GM21723 (cell line): Measurements from ENCODE around the gene DSCAML1.

Experiments
- ATAC-seq: cut with Tn5 transposase; IDR thresholded peaks from one replicate; pipeline ENCODE4 v1.9.1; 2021; ENCODE audit warnings: mild to moderate bottlenecking, moderate library complexity; ENCODE audit not compliant: unreplicated experiment

The DSCAML1 gene

GRCh38 chr11:117670924-117671323 is 126.1 kb downstream of the DSCAML1 start:
- no peak for ATAC-seq

DNA sequence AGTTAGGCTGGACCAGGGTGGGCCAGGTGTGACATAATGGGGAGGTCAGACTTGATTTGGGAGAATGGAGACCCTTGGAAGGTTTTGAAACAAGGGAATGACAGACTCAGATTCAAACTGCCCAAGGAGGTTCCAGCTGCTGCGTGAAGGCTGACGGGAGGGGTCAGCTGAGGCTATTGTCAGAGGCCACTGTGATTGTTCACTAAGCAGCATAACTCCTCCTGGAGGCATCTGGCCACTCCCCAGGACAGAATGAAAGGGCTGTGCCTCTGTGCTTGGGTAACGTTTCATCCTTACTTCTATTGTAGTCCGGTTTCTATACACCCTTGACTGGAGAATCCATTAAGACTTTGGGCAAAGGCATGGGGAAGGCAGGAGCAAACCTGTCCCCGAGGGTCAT is 126.6 kb downstream of the DSCAML1 start:
- no peak for ATAC-seq

GRCh38 chr11:117669616-117670015 is 127.4 kb downstream of the DSCAML1 start:
- ATAC-seq = no peak

DNA sequence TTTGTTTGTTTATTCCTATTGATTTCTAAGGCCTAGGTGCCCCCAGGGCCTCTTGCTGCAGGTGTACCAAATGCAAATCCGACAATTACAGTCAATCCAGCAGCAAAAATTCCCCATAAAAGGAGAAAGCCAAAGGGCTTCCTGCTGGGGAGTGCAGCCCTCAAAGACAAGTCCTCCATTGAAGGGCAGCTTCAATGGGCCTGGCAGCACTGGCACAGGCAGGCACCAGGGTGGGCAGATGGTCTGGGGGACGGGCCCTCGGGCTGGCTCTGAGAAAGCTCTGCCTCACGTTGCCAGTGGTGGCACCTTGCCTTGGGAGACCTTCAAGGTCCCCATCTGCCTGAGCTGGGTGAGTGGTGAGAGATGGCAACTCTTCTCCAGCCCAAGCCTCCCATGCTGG is 128.0 kb downstream of the DSCAML1 start:
- ATAC-seq = no peak

DNA sequence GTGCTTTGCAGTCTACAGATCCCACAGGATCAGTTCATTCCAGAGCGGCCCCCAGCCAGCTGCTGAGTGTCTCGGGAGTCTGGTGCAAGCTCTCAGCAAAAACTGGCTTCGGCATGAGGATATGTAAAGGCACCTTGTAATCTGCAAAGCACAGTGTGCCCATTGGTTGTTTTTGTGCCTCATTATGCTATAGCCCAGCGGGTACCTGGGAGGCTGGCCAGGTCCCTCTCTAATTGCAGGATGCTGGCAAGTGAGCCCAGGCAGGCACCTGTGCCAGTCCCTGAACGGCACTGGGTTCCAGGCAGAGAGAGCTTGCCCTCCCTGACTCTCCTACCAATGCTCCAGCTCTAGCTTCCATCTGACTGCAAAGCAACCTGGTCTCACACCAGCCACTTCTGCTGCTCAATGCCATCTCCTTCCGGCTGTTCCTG is 128.7 kb downstream of the DSCAML1 start:
- ATAC-seq = no peak

DNA sequence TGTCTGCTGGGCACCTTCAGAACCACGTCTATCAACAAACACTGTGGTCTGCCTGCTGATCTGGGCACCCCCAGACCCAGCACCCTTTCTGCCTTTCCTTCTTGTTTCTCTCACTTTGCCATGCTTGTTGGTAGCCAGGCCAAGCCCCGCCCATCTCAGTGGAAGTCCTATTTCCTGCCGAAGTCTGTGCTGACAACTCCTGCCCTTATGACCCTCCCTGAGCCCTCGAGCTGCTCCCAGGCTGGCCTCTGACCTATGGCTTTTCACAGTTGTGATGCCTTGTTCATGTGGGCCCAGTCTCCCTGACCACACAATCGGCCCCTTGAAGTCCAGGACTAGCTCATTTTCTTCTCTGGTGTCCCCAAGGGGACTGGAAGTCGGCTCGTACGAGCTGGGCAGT is 132.1 kb downstream of the DSCAML1 start:
- no peak for ATAC-seq

- no peak for ATAC-seq
These were observed 133.2 kb downstream of the DSCAML1 start for GRCh38 chr11:117663821-117664220.

DNA sequence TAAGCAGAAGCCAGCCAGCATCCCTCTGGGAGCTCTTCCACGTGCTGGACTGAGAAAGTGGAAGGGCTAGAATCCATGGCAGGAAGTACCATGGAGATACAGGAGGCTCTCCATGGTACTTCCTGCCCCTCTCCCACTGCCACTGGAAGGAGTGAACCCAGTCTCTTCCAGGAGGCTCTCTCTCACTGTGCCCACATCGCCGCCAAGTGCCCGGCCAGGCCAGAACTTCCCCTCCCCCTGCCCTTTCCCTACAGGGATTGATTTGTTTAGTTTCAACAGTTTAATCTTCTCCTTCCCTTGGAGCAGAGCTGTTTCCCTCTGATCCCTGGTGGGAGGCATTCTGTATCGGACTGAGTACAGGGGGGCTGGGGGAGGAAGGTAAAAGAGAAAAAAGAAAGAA is 133.6 kb downstream of the DSCAML1 start:
- no peak for ATAC-seq

DNA sequence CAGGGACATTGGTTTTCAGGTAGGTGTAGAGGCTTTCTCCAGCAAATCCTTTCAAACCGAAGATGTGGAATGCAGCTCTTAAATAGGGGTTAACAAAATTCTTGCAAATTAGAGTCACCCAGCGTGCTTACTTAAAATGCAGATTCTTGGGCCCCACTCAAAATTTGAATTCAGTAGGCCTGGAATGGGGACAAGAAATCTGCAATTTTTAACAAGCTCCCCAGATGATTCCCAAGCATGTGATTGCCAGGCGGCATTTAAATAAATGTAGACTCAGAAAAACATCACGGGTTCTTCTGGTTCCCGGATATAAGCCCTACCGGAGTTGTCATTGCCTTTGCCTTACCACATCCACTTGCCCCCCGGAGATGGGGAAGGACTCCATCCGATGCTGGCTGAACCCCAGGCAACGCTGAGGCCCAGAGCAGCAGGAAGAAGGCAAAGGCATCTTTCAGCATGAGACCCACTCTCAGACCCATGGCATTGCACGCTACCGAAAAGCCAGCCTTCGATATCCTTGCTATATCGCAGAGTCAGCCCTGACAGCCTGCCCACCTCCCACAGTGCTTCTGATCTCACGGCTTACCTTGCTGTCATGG is 134.2 kb downstream of the DSCAML1 start:
- ATAC-seq = no peak

DNA sequence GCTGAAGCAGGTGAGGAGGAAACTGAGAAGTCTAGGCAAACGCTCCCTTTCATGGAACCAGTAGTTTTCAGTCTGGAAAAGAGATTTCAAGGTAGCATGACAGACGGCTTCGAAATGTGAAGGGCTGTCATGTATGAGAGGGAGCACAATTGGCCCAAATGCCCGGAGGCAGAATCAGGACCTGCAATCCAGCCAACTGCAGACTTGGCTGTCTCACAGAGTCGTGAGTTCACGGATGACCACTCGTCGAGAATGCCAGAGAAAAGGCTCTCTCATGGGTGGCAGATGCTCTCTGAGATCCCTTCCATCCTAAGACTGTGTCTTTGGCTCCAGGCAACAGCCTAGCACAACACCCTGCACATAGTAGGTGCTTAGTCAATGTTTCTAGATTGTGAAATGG is 134.8 kb downstream of the DSCAML1 start:
- ATAC-seq = no peak

- ATAC-seq = no peak
These were observed 138.2 kb downstream of the DSCAML1 start for GRCh38 chr11:117658809-117659208.

GRCh38 chr11:117657794-117658193 is 139.2 kb downstream of the DSCAML1 start:
- ATAC-seq = no peak

- no peak for ATAC-seq
These were observed 142.4 kb downstream of the DSCAML1 start for GRCh38 chr11:117654281-117655255.

DNA sequence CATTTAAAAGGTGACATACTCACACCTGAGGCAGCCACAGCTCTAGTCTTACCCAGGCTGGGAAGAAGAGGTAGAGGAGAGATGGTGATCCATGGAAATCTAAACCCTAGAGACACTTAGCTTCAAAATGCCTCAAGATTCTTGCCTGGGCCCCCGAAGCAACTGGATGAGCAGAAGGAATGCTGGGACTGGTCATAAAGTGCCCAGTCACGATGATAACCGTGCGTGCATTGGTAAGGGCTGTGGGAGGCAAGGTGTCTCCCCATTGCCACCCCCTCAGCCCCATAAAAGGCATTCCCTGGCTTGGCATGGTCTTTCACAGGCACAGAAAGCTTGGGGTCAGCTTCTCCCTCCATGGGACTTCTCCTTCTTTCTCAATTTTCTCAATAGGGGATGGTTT is 144.5 kb downstream of the DSCAML1 start:
- no peak for ATAC-seq

- ATAC-seq = no peak
These were observed 147.5 kb downstream of the DSCAML1 start for GRCh38 chr11:117649296-117650055.

DNA sequence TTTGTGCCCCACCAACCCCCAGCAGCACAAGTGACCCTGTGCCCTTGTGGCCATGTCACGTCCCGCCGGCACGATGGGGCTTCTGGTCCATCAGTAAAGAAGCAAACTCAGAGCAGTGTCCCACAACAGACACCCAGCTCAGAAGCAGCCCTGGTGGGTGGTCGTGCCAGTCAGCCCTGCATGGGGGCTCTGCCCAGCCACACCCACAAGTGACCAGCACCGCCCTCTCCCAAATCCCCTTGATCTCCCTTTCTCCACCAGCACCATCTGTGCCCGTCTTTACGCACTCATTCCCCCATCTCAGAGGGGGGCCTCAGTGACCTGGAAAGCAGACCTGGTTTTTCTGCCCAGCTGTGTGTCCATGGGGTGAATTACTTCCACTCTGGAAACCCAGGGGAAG is 149.1 kb downstream of the DSCAML1 start:
- ATAC-seq = no peak

DNA sequence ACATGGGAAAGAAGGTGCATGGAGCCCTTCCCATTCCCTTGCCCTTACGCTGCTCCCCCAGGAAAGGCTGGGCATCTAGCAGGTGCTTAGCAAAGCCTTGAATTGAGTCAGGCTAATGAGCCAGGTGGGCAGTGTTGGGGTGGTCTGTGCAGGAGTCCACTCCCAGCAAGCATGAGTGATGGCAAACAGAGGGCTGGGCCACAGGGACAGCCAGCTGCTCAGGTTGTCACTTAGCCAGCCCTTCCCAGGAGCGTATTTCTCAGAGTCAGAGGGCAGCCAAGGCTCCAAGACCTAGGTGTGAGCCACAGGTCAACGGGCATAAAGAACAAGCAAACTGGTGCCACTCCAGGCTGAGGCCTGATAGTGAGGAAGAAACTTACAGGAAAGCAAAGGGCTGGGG is 149.8 kb downstream of the DSCAML1 start:
- no peak for ATAC-seq

GRCh38 chr11:117646411-117646810 is 150.6 kb downstream of the DSCAML1 start:
- ATAC-seq = no peak

DNA sequence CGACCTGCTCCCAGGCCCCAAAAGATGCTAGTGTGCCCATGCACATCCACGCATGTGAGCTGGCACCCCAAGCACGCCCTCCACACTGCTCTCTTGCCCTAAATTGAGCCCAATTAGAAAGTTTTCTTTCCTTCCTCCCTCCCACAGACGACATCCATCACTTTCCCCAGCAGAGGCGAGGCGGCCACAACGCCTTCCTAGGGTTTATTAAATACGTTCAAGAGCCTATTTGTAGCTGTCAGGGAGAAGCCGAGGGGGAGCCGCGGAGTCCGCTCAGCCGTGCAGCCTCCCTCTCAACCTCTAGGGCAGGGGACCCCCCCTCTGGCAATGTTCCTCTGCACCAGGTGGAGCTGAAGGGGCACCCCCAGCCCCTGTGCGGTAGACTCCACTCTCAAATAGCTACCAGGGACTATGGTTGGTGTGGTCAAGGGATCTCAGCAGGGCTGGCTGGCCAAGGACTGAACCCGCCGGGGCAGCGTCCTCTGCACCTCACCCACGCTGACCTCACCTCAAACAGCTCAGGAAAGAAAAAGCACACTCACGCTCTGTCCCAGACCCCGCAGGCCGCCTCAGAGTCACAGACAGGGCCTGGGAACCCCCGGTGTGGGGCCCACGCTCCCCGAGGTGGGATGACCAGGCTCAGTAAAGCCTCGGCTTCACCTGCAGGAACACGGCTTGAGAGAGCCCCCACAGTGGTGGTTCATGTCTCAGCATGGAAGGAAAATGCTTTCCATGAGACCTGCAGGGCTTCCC is 152.4 kb downstream of the DSCAML1 start:
- no peak for ATAC-seq

DNA sequence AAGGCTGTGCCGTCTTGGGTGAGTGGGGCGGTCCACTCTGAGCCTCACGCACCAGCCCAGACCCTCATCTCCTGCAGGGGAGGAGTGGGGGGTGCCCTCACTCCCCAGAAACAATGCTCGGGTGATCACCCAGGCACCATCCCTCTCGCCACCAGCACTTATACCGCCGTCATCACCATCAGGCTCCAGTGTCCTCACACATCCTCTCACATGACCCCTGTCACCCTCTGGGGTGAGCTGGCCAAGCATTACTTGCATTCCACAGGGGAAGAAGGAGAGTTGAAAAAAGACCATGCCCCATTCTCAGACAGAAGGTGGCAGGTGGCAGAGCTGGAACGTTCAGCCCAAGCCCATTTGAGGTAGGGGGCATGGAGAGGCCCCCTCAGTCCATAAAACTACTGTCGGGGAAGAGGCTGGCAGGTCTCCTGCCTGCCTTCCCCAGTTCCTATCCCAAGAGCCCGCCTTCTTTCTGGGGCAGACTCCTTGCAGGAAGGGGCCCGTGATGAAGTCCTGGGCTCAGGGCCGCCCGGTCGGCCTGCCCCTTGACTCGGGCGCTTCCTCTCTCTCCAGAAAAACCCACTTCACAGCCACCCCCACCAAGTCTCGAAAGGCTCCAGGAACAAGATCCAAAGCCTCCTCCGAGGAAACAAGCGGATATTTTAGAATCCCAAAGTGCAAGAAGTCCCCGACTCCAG is 153.3 kb downstream of the DSCAML1 start:
- no peak for ATAC-seq
